ENCODE measurements around the gene KLHL41.
"Not testable (repeated sequence)": the region's sequence is repeated elsewhere in the genome, so short reads cannot be mapped to it uniquely, and the experiment has no call there.

DNA sequence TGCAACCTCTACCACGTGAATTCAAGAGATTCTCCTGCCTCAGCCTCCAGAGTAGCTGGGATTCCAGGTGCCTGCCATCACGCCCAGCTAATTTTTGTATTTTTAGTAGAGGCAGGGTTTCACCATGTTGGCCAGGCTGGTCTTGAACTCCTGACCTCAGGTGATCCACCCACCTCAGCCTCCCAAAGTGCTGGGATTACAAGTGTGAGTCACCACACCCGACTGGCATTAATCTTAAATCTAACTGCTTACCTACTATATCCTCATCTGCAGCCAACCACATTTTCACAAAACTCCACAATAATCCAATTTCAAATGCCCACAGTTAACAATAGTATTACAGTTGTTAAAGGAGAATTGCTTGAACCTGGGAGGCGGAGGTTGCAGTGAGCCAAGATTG is 61.2 kb downstream of the KLHL41 start:
- TF ChIP-seq CTCF (IDR thresholded peaks at IDR 0.05; ENCODE audit: insufficient read depth, low read length); GABPA (IDR thresholded peaks at IDR 0.05; ENCODE audit: low read depth); POLR2AphosphoS5 (IDR thresholded peaks at IDR 0.05; ENCODE audit: low read depth): not testable (repeated sequence)
- TF ChIP-seq, protein P1, sequence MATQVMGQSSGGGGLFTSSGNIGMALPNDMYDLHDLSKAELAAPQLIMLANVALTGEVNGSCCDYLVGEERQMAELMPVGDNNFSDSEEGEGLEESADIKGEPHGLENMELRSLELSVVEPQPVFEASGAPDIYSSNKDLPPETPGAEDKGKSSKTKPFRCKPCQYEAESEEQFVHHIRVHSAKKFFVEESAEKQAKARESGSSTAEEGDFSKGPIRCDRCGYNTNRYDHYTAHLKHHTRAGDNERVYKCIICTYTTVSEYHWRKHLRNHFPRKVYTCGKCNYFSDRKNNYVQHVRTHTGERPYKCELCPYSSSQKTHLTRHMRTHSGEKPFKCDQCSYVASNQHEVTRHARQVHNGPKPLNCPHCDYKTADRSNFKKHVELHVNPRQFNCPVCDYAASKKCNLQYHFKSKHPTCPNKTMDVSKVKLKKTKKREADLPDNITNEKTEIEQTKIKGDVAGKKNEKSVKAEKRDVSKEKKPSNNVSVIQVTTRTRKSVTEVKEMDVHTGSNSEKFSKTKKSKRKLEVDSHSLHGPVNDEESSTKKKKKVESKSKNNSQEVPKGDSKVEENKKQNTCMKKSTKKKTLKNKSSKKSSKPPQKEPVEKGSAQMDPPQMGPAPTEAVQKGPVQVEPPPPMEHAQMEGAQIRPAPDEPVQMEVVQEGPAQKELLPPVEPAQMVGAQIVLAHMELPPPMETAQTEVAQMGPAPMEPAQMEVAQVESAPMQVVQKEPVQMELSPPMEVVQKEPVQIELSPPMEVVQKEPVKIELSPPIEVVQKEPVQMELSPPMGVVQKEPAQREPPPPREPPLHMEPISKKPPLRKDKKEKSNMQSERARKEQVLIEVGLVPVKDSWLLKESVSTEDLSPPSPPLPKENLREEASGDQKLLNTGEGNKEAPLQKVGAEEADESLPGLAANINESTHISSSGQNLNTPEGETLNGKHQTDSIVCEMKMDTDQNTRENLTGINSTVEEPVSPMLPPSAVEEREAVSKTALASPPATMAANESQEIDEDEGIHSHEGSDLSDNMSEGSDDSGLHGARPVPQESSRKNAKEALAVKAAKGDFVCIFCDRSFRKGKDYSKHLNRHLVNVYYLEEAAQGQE (IDR thresholded peaks at IDR 0.05; ENCODE audit: insufficient replicate concordance, low read depth) = not testable (repeated sequence)
